Large intestine (tissue), 3 donors: Measurements from ENCODE around the gene THSD4. TPM values are rescaled to one million over a fixed set of nuclear protein-coding genes. Genes with fewer than 3 reads are reported as not detected.

Source experiments
- DNase-seq, 2 donors: peaks; one replicate each; pipeline versions ENCODE4 v3.0.0 to v3.0.0-alpha.2; 2013
- H3K27ac ChIP-seq: one replicate; pipeline ENCODE4 v1.5.1; 2013; ENCODE audit warnings: low read length
- H3K27me3 ChIP-seq: 2 replicates; pipeline ENCODE4 v1.6.1; 2013; ENCODE audit warnings: low read length; ENCODE audit not compliant: control insufficient read depth, insufficient read depth
- H3K36me3 ChIP-seq: 2 replicates; pipeline ENCODE4 v1.6.1; 2013; ENCODE audit warnings: low read length; ENCODE audit not compliant: control insufficient read depth, insufficient read depth
- H3K4me1 ChIP-seq: one replicate; pipeline ENCODE4 v1.6.1; 2013; ENCODE audit warnings: low read length; ENCODE audit not compliant: control insufficient read depth, insufficient read depth
- H3K4me3 ChIP-seq: one replicate; pipeline ENCODE4 v1.5.1; 2013; ENCODE audit warnings: low read length
- H3K9me3 ChIP-seq: one replicate; pipeline ENCODE4 v1.6.1; 2013; ENCODE audit warnings: mild to moderate bottlenecking, low read depth, low read length, moderate library complexity; ENCODE audit not compliant: control insufficient read depth
- WGBS: methylation state at CpG from one replicate; pipeline ENCODE4 v1.1.5; 2013; ENCODE audit warnings: low lambda C conversion rate; ENCODE audit not compliant: insufficient coverage; 5-methylcytosine and 5-hydroxymethylcytosine counted together
- polyA plus RNA-seq: library from polyadenylated mRNA; unstranded; fragments of 120-200 nt; gene quantifications from one replicate; pipeline ENCODE4 v1.2.1, GENCODE V29; 2013

THSD4 gene
- polyA plus RNA-seq, 1 donor: 17.5 TPM

GRCh38 chr15:71352765-71353164 is 237.5 kb downstream of the THSD4 start:
- 92% methylated on average over 4 of the region's 6 CpGs for WGBS

GRCh38 chr15:71353171-71353570 is 237.9 kb downstream of the THSD4 start:
- WGBS: no CpG with 5 or more reads among the region's 2 CpGs
- DNase-seq: no peak
- Histone ChIP-seq H3K4me1 (peaks cover 4% of the 10 kb centered on the region), H3K9me3 (no peaks in the 10 kb centered on the region), H3K27me3 (no peaks in the 10 kb centered on the region), H3K4me3 (no peak overlapping the region), H3K36me3 (no peaks in the 10 kb centered on the region), H3K27ac (no peak overlapping the region)

More at GRCh38 chr15:71352765-71353164, 237.5 kb downstream of the THSD4 start:
- peaks cover 4% of the 10 kb centered on the region for H3K4me1 ChIP-seq
- no peaks in the 10 kb centered on the region for H3K9me3 ChIP-seq
- no peak for DNase-seq
- no peaks in the 10 kb centered on the region for H3K27me3 ChIP-seq
- H3K36me3 ChIP-seq: no peaks in the 10 kb centered on the region
- H3K4me3 ChIP-seq: no peak overlapping the region
- H3K27ac ChIP-seq: no peak overlapping the region

DNA sequence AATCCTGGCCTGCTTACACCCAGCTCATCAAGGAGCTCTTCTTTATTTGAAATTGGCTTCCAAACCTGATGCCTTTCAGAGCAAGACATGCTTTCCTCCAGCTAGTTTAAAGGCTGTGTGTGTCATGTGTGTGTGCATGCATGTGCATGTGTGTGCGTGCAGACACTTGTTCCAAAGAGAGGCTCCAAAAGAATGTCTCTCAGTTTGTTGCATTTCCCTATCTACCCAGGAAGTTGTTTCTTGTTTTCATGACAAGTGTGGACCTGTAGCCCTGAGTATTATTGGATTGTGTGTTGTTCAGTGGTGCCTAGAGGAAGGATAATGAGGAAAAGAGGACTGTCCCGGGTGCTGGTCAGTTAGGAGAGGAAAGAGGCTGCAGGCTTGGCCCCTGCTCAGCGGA is 240.0 kb downstream of the THSD4 start:
- no peak overlapping the region for H3K4me3 ChIP-seq
- no CpG with 5 or more reads among the region's 3 CpGs for WGBS
- no peak overlapping the region for H3K27ac ChIP-seq

GRCh38 chr15:71357321-71357732 is 242.1 kb downstream of the THSD4 start:
- DNase-seq: no peak
- no peak overlapping the region for H3K27ac ChIP-seq
- no peaks in the 10 kb centered on the region for H3K9me3 ChIP-seq
- H3K4me1 ChIP-seq: peaks cover 4% of the 10 kb centered on the region
- no peak overlapping the region for H3K4me3 ChIP-seq
- 40% methylated on average over 1 of the region's 9 CpGs for WGBS
- no peaks in the 10 kb centered on the region for H3K36me3 ChIP-seq
- H3K27me3 ChIP-seq: no peaks in the 10 kb centered on the region

More for the DNA sequence above, 240.0 kb downstream of the THSD4 start:
- Histone ChIP-seq H3K27me3 (no peaks in the 10 kb centered on the region), H3K9me3 (no peaks in the 10 kb centered on the region), H3K36me3 (no peaks in the 10 kb centered on the region), H3K4me1 (peaks cover 4% of the 10 kb centered on the region)
- no peak for DNase-seq

DNA sequence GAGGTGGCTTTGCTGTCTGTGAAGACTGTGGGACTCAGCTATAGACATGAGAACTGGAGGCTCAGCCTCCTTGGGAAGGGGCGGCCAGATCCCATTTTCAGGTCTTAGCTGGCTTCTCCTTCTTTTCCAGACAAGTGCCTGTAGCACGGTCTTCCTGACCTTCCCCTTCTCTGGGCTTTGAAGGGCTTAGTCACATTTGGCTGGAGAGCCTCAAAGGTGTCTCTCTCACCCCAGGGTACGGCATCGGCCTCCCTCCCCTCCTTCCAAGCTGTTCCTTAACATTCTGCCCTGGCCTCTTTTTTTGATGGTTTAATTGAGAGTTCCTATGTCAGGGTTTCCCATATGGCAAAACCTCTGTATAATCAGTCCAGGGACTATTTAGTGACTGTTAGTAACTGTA is 242.7 kb downstream of the THSD4 start:
- no CpG with 5 or more reads among the region's 4 CpGs for WGBS
- no peak for DNase-seq
- no peak overlapping the region for H3K27ac ChIP-seq

GRCh38 chr15:71359246-71359645 is 244.0 kb downstream of the THSD4 start:
- Histone ChIP-seq H3K4me3 (no peak overlapping the region), H3K36me3 (no peaks in the 10 kb centered on the region), H3K27me3 (no peaks in the 10 kb centered on the region), H3K4me1 (no peaks in the 10 kb centered on the region), H3K27ac (no peak overlapping the region), H3K9me3 (no peaks in the 10 kb centered on the region)
- 67% methylated on average over 3 of the region's 7 CpGs for WGBS
- DNase-seq: no peak

More for the DNA sequence above, 242.7 kb downstream of the THSD4 start:
- peaks cover 4% of the 10 kb centered on the region for H3K4me1 ChIP-seq
- H3K27me3 ChIP-seq: no peaks in the 10 kb centered on the region
- H3K9me3 ChIP-seq: no peaks in the 10 kb centered on the region
- H3K4me3 ChIP-seq: no peak overlapping the region
- H3K36me3 ChIP-seq: no peaks in the 10 kb centered on the region

GRCh38 chr15:71362556-71362955 is 247.3 kb downstream of the THSD4 start:
- 83% methylated on average over 6 of the region's 8 CpGs for WGBS
- H3K27me3 ChIP-seq: no peaks in the 10 kb centered on the region
- no peak overlapping the region for H3K4me3 ChIP-seq
- H3K36me3 ChIP-seq: no peaks in the 10 kb centered on the region
- no peaks in the 10 kb centered on the region for H3K9me3 ChIP-seq
- no peak overlapping the region for H3K27ac ChIP-seq
- DNase-seq: no peak
- H3K4me1 ChIP-seq: no peaks in the 10 kb centered on the region

GRCh38 chr15:71362987-71363968 is 248.0 kb downstream of the THSD4 start:
- H3K27ac ChIP-seq: no peak overlapping the region
- no peaks in the 10 kb centered on the region for H3K9me3 ChIP-seq
- no peaks in the 10 kb centered on the region for H3K27me3 ChIP-seq
- WGBS: 96% methylated on average over 4 of the region's 11 CpGs
- H3K4me1 ChIP-seq: no peaks in the 10 kb centered on the region
- no peaks in the 10 kb centered on the region for H3K36me3 ChIP-seq
- H3K4me3 ChIP-seq: no peak overlapping the region
- no peak for DNase-seq

DNA sequence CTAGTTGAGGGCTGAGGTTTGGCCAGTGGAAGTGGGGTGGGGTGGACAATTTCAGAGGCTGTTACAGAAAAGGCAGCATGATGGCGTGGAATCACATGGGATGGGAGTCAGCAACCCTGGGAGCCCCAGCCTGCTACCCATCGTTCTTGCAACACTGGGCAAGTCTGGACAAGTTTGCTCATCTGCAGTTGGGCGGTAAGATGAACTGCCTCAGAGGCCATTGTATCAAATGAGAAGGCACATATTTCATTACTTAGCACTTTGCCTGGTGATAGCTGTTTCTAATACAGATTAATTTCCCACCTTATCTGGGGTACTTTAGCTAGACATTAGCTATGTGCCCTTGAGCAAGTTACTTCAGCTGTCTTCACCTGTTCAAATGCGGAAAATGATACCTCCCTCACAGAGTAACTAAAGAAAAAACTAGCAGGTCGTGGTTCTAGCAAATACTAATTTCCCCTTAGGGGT is 248.9 kb downstream of the THSD4 start:
- no peak for DNase-seq
- WGBS: 65% methylated on average over 2 of the region's 5 CpGs
- Histone ChIP-seq H3K4me3 (no peak overlapping the region), H3K4me1 (no peaks in the 10 kb centered on the region), H3K27me3 (no peaks in the 10 kb centered on the region), H3K9me3 (no peaks in the 10 kb centered on the region), H3K27ac (no peak overlapping the region), H3K36me3 (no peaks in the 10 kb centered on the region)

DNA sequence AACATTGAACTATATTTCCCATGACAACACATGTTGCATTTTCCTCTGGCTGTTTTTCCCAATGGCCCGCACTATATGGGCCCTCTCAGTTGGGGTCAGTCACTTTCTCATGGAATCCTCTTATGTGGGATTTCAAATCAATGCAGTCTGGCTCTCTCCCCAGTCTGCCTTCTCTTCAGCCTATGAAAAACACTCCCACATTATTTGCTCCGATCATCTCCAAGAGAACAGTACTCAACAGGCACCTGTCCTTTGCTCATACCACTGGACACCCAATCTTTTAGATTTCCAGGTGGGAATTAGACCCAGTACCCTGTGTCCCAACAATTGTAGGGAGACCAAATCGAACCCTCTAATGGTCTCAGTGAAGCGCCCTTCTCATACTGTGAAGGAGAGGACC is 251.3 kb downstream of the THSD4 start:
- Histone ChIP-seq H3K4me1 (no peaks in the 10 kb centered on the region), H3K9me3 (no peaks in the 10 kb centered on the region), H3K27me3 (no peaks in the 10 kb centered on the region), H3K27ac (no peak overlapping the region), H3K36me3 (no peaks in the 10 kb centered on the region), H3K4me3 (no peak overlapping the region)
- DNase-seq: no peak
- WGBS: no CpG with 5 or more reads among the region's 4 CpGs
